H9 (cell line): ENCODE data around the gene SLC7A14. TPM values are rescaled to one million over a fixed set of nuclear protein-coding genes. Genes with fewer than 3 reads are reported as not detected.

Experiments
- DNase-seq: peaks from one replicate; pipeline ENCODE4 v3.0.0-alpha.2; 2017
- H2AFZ ChIP-seq: one replicate; pipeline ENCODE4 v1.6.1; 2013; ENCODE audit warnings: mild to moderate bottlenecking, low read length, control low read depth, moderate library complexity
- H2AK5ac ChIP-seq: 2 replicates; pipeline ENCODE4 v1.6.1; 2013; ENCODE audit warnings: low read length, control low read depth, mixed read lengths; ENCODE audit not compliant: insufficient read length
- H2BK120ac ChIP-seq: one replicate; pipeline ENCODE4 v1.6.1; 2013; ENCODE audit warnings: low read depth, mild to moderate bottlenecking, low read length, control low read depth, inconsistent platforms; ENCODE audit not compliant: poor library complexity, severe bottlenecking
- H2BK12ac ChIP-seq: 2 replicates; pipeline ENCODE4 v1.6.1; 2013; ENCODE audit warnings: low read length, control low read depth, mixed read lengths, low read depth; ENCODE audit not compliant: insufficient read length
- H2BK15ac ChIP-seq: 2 replicates; pipeline ENCODE4 v1.6.1; 2013; ENCODE audit warnings: low read depth, low read length, control low read depth
- H2BK20ac ChIP-seq: one replicate; pipeline ENCODE4 v1.6.1; 2013; ENCODE audit warnings: low read depth, mild to moderate bottlenecking, low read length, control low read depth, inconsistent platforms; ENCODE audit not compliant: poor library complexity, severe bottlenecking
- H2BK5ac ChIP-seq: 2 replicates; pipeline ENCODE4 v1.6.1; 2013; ENCODE audit warnings: low read length, control low read depth, mixed read lengths; ENCODE audit not compliant: insufficient read length
- H3K14ac ChIP-seq: 2 replicates; pipeline ENCODE4 v1.6.1; 2013; ENCODE audit warnings: low read length, control low read depth; ENCODE audit not compliant: insufficient read depth
- H3K18ac ChIP-seq: 2 replicates; pipeline ENCODE4 v1.6.1; 2013; ENCODE audit warnings: low read depth, mild to moderate bottlenecking, mixed read lengths, low read length, control low read depth; ENCODE audit not compliant: insufficient read length
- H3K23ac ChIP-seq: 2 replicates; pipeline ENCODE4 v1.6.1; 2013; ENCODE audit warnings: low read length, control low read depth, mixed read lengths, low read depth; ENCODE audit not compliant: insufficient read length
- H3K23me2 ChIP-seq: 2 replicates; pipeline ENCODE4 v1.6.1; 2013; ENCODE audit warnings: low read depth, mild to moderate bottlenecking, mixed read lengths, low read length, control low read depth; ENCODE audit not compliant: insufficient read length, poor library complexity, severe bottlenecking
- H3K27ac ChIP-seq: 2 replicates; pipeline ENCODE4 v1.5.1; 2013; ENCODE audit warnings: low read length, control low read depth, mixed read lengths, low read depth; ENCODE audit not compliant: insufficient read length
- H3K27me3 ChIP-seq: 2 replicates; pipeline ENCODE4 v1.6.1; 2013; ENCODE audit warnings: low read length, control low read depth, inconsistent platforms; ENCODE audit not compliant: insufficient read depth
- H3K4ac ChIP-seq: 2 replicates; pipeline ENCODE4 v1.6.1; 2013; ENCODE audit warnings: low read depth, mild to moderate bottlenecking, control low read depth, inconsistent platforms, low read length, moderate library complexity
- H3K4me1 ChIP-seq: 2 replicates; pipeline ENCODE4 v1.6.1; 2013; ENCODE audit warnings: low read length, control low read depth, inconsistent platforms; ENCODE audit not compliant: insufficient read depth
- H3K4me2 ChIP-seq: 2 replicates; pipeline ENCODE4 v1.6.1; 2013; ENCODE audit warnings: low read length, control low read depth, mixed read lengths; ENCODE audit not compliant: insufficient read length, insufficient read depth
- H3K56ac ChIP-seq: 2 replicates; pipeline ENCODE4 v1.6.1; 2013; ENCODE audit warnings: low read depth, mild to moderate bottlenecking, mixed read lengths, low read length, control low read depth; ENCODE audit not compliant: insufficient read length
- H3K79me1 ChIP-seq: 2 replicates; pipeline ENCODE4 v1.6.1; 2013; ENCODE audit warnings: low read depth, mild to moderate bottlenecking, moderate library complexity, low read length, control low read depth, inconsistent platforms; ENCODE audit not compliant: insufficient read depth, poor library complexity, severe bottlenecking
- H3K79me2 ChIP-seq: 2 replicates; pipeline ENCODE4 v1.6.1; 2013; ENCODE audit warnings: low read length, control low read depth, inconsistent platforms; ENCODE audit not compliant: insufficient read depth
- H3K9ac ChIP-seq: 2 replicates; pipeline ENCODE4 v1.6.1; 2013; ENCODE audit warnings: low read length, control low read depth, mixed read lengths; ENCODE audit not compliant: insufficient read length; ENCODE audit errors: extremely low read depth
- H3K9me3 ChIP-seq: one replicate; pipeline ENCODE4 v1.6.1; 2013; ENCODE audit warnings: low read depth, low read length, inconsistent platforms; ENCODE audit not compliant: control insufficient read depth
- H3T11ph ChIP-seq: one replicate; pipeline ENCODE4 v1.6.1; 2013; ENCODE audit warnings: mild to moderate bottlenecking, low read length, control low read depth, inconsistent platforms
- H4K20me1 ChIP-seq: one replicate; pipeline ENCODE4 v1.6.1; 2013; ENCODE audit not compliant: control insufficient read depth, insufficient read length, insufficient read depth
- H4K5ac ChIP-seq: 2 replicates; pipeline ENCODE4 v1.6.1; 2013; ENCODE audit warnings: low read depth, mild to moderate bottlenecking, mixed read lengths, low read length, control low read depth; ENCODE audit not compliant: insufficient read length
- H4K8ac ChIP-seq: replicated peaks from 2 replicates; pipeline ENCODE4 v1.6.1; 2013; ENCODE audit warnings: low read length, control low read depth, mixed read lengths, low read depth; ENCODE audit not compliant: insufficient read length
- H4K91ac ChIP-seq: 2 replicates; pipeline ENCODE4 v1.6.1; 2013; ENCODE audit warnings: low read depth, mild to moderate bottlenecking, moderate library complexity, mixed read lengths, low read length, control low read depth; ENCODE audit not compliant: insufficient read length
- H3K27ac Mint-ChIP-seq, 3 experiments: 2 replicates in 2 of 3; 3 replicates in 1 of 3; pipeline ENCODE4 v1.8.0; 2020 to 2021; ENCODE audit warnings: mixed read lengths in 3 of 3, mild to moderate bottlenecking in 1 of 3, moderate library complexity in 1 of 3
- H3K27me3 Mint-ChIP-seq: 2 replicates; pipeline ENCODE4 v1.8.0; 2021; ENCODE audit warnings: low read depth, mild to moderate bottlenecking, moderate library complexity, mixed read lengths
- H3K36me3 Mint-ChIP-seq, 3 experiments: 2 replicates in 2 of 3; 3 replicates in 1 of 3; pipeline ENCODE4 v1.8.0; 2020 to 2021; ENCODE audit warnings: low read depth in 3 of 3, mixed read lengths in 3 of 3; ENCODE audit not compliant: insufficient read depth in 1 of 3
- H3K4me1 Mint-ChIP-seq, 2 experiments: 2 replicates each; pipeline ENCODE4 v1.8.0; 2020; ENCODE audit warnings: mixed read lengths in 2 of 2
- H3K4me3 Mint-ChIP-seq, 2 experiments: 2 replicates in 1 of 2; 3 replicates in 1 of 2; pipeline ENCODE4 v1.8.0; 2020 to 2021; ENCODE audit warnings: mild to moderate bottlenecking in 2 of 2, mixed read lengths in 2 of 2, moderate library complexity in 1 of 2
- H3K9me3 Mint-ChIP-seq, 2 experiments: 2 replicates in 1 of 2; 3 replicates in 1 of 2; pipeline ENCODE4 v1.8.0; 2020; ENCODE audit warnings: mild to moderate bottlenecking in 2 of 2, mixed read lengths in 2 of 2, moderate library complexity in 1 of 2
- CTCF ChIP-seq: fragments of 200-600 bp; sonication (generic); conservative IDR thresholded peaks from 3 replicates; pipeline ENCODE4 v1.8.0; 2021; ENCODE audit warnings: antibody characterized with exemption, mild to moderate bottlenecking
- WGBS: extraction: QIAGEN DNeasy Blood & Tissue Kit; methylation state at CpG from one replicate; pipeline ENCODE4 v1.1.7; 2013; ENCODE audit warnings: missing lambda C conversion rate, low lambda C conversion rate, mixed read lengths; ENCODE audit not compliant: insufficient read length; ENCODE audit errors: extremely low coverage; 5-methylcytosine and 5-hydroxymethylcytosine counted together
- total RNA-seq: library from RNA; stranded (reverse); gene quantifications from 2 replicates; pipeline ENCODE4 v1.2.1, GENCODE V29; 2021

Gene SLC7A14
- total RNA-seq, 1 experiment from 2014 or later = 0.42 TPM

- H2BK15ac ChIP-seq = no peak overlapping the region
- H4K91ac ChIP-seq = no peak overlapping the region
- no peak overlapping the region for H3K14ac ChIP-seq
- no peaks in the 10 kb centered on the region for H3K27me3 ChIP-seq
- Mint-ChIP-seq H3K9me3 (no peaks in the 10 kb centered on the region; a peak in 1 of 5 replicates), H3K36me3 (no peaks in the 10 kb centered on the region), H3K27me3 (no peaks in the 10 kb centered on the region; the same call in 1 of the 2 replicates), H3K4me1 (no peaks in the 10 kb centered on the region), H3K4me3 (no peak overlapping the region), H3K27ac (no peak overlapping the region)
- H3K18ac ChIP-seq = no peak overlapping the region
- no peak overlapping the region for H2BK120ac ChIP-seq
- no peak overlapping the region for H2BK20ac ChIP-seq
- no peak overlapping the region for H4K8ac ChIP-seq
- no peak overlapping the region for H2AFZ ChIP-seq
- H2AK5ac ChIP-seq = no peak overlapping the region
- no peak overlapping the region for H4K5ac ChIP-seq
- H3K9me3 ChIP-seq = no peaks in the 10 kb centered on the region
- no peak for DNase-seq
- no peak overlapping the region for H3K56ac ChIP-seq
- no peaks in the 10 kb centered on the region for H3K79me1 ChIP-seq
- no peak overlapping the region for H3K9ac ChIP-seq
- no peak overlapping the region for H3K4ac ChIP-seq
- H3T11ph ChIP-seq = no peak overlapping the region
- no peak overlapping the region for H3K4me2 ChIP-seq
- no peaks in the 10 kb centered on the region for H3K79me2 ChIP-seq
- WGBS = no CpG with 5 or more reads among the region's 2 CpGs
- no peak overlapping the region for H3K27ac ChIP-seq
- TF ChIP-seq CTCF = no peak
- H2BK12ac ChIP-seq = no peak overlapping the region
- no peaks in the 10 kb centered on the region for H3K23me2 ChIP-seq
- H3K4me1 ChIP-seq = no peaks in the 10 kb centered on the region
- H3K23ac ChIP-seq = no peak overlapping the region
- H4K20me1 ChIP-seq = no peaks in the 10 kb centered on the region
- no peak overlapping the region for H2BK5ac ChIP-seq
Measured at GRCh38 chr3:170611751-170612150, 25.9 kb upstream of the SLC7A14 start.
